Duodenal mucosa (tissue), 2 donors: Measurements from ENCODE around the gene PARP15.

Source experiments
- H3K27ac ChIP-seq: one replicate; pipeline ENCODE4 v1.7.0; 2013; ENCODE audit warnings: low read depth, low read length
- H3K27me3 ChIP-seq, 2 donors: one replicate each; pipeline ENCODE4 v1.7.0; 2013; ENCODE audit warnings: low read length in 2 of 2, control low read depth in 1 of 2; ENCODE audit not compliant: insufficient read depth in 2 of 2, control insufficient read depth in 1 of 2
- H3K36me3 ChIP-seq, 2 donors: one replicate each; pipeline ENCODE4 v1.7.0; 2013; ENCODE audit warnings: low read length in 2 of 2, control low read depth in 1 of 2; ENCODE audit not compliant: insufficient read depth in 2 of 2, control insufficient read depth in 1 of 2
- H3K4me1 ChIP-seq, 2 donors: one replicate each; pipeline ENCODE4 v1.7.0; 2013; ENCODE audit warnings: low read length in 2 of 2, control low read depth in 1 of 2; ENCODE audit not compliant: insufficient read depth in 2 of 2, control insufficient read depth in 1 of 2
- H3K4me3 ChIP-seq, 2 donors: one replicate each; pipeline ENCODE4 v1.7.0; 2013; ENCODE audit warnings: low read length in 2 of 2, low read depth in 1 of 2
- H3K9ac ChIP-seq, 2 donors: one replicate each; pipeline ENCODE4 v1.7.0; 2013; ENCODE audit warnings: low read length in 2 of 2, low read depth in 1 of 2
- H3K9me3 ChIP-seq, 2 donors: one replicate each; pipeline ENCODE4 v1.7.0; 2013; ENCODE audit warnings: low read length in 2 of 2, control low read depth in 1 of 2; ENCODE audit not compliant: control insufficient read depth in 1 of 2

The PARP15 gene

DNA sequence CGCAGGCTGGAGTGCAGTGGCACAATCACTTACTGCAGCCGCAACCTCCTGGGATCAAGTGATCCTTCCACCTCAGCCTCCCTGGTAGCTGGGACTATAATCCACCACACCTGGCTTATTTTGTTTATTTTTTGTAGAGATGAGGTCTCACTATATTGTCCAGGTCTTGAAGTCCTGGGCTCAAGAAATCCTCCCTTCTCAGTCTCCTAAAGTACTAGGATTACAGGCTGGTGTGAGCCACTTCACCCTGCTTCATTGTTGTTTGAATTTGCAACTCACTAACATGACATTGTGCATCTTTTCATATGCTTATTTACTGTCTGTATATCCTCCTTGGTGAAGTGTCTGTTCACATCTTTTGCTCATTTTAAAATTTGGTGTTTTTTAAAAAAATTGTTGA lies 10.1 kb downstream of the PARP15 start:
- H3K4me1 ChIP-seq, result no peaks in the 10 kb centered on the region
- H3K36me3 ChIP-seq, result no peaks in the 10 kb centered on the region
- H3K27me3 ChIP-seq, result no peaks in the 10 kb centered on the region
- H3K4me3 ChIP-seq, result no peak overlapping the region
- no peak overlapping the region for H3K9ac ChIP-seq
- no peak overlapping the region for H3K27ac ChIP-seq
- H3K9me3 ChIP-seq, result peaks cover 0 to 6% of the 10 kb centered on the region in 2 donors

DNA sequence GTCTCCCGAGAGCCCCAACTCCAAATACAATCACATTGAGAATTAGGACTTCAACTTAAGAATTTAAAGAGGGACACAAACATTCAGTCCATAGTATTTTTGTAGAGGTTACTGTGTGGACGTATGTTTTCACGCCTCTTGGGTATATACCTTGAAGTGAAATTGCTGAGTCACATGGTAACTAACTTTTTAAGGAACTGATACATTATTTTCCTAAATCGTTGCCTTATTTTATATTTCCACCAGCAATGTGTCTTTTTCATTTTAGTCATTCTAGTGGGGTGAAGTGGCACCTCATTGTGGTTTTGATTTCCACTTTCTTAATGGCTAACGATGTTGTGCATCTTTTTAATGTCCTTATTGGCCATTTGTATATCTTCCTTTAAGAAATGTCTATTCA lies 11.8 kb downstream of the PARP15 start:
- H3K9me3 ChIP-seq, result no peaks in the 10 kb centered on the region
- no peak overlapping the region for H3K9ac ChIP-seq
- no peak overlapping the region for H3K27ac ChIP-seq
- H3K27me3 ChIP-seq, result no peaks in the 10 kb centered on the region
- H3K4me3 ChIP-seq, result no peak overlapping the region
- H3K4me1 ChIP-seq, result no peaks in the 10 kb centered on the region
- no peaks in the 10 kb centered on the region for H3K36me3 ChIP-seq

DNA sequence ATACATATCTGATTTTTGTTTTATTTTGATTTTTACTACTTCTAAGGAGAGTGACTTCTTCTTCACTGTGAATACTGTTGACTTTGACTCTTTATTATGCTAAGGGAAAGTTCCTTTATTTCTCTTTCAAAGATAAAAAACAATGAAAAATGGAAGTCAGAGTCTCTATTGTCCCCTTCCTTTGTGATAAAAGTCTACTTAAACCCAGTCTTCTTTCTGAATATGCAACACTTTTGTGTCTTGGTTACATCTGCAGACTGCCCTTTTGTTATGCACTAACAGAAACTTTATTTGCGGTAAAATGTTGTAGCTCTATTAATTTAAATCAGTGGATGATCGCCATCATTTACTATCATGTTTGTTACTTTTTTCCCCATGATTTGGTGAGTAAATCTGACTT lies 13.2 kb downstream of the PARP15 start:
- Histone ChIP-seq H3K27me3 (no peaks in the 10 kb centered on the region), H3K4me3 (no peak overlapping the region), H3K36me3 (no peaks in the 10 kb centered on the region), H3K9me3 (no peaks in the 10 kb centered on the region), H3K9ac (no peak overlapping the region), H3K27ac (no peak overlapping the region), H3K4me1 (no peaks in the 10 kb centered on the region)

DNA sequence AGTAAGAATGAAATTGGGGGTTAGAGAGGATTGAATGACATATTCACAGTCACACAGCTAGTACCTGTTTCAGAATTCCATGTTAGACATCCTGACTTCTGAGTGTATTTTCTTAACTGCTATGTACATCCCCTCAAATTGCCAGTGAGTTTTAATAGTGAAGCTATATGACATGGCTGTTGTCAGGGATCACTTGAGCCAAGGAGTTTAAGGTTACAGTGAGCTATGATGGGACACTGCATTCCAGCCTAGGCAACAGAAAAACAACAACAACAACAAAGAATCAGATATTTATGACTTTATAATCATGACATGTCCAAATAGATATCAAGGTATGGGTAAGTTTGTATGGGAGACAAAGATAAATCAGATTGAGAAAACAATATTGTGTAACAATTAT lies 16.6 kb downstream of the PARP15 start:
- Histone ChIP-seq H3K4me1 (no peaks in the 10 kb centered on the region), H3K9me3 (no peaks in the 10 kb centered on the region), H3K36me3 (no peaks in the 10 kb centered on the region), H3K9ac (no peak overlapping the region), H3K4me3 (no peak overlapping the region), H3K27me3 (no peaks in the 10 kb centered on the region), H3K27ac (no peak overlapping the region)

DNA sequence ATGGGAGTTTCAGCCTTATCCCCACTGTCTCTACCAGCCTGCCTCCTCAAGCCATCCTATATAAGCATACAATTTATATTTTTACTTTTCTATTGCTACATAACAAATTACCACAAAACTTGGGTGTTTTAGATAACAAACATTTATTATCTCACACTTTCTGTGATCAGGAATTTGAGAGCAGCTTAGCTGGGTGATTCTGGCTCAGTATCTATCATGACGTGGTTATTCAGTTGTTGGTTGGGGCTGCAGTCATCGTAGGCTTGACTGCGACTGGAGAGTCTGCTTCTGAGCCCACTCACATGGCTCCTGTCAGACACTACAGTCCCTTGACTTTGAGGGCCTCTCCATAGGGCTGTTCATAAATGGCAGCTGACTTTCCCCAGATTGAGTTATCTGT lies 20.7 kb downstream of the PARP15 start:
- no peak overlapping the region for H3K4me3 ChIP-seq

DNA sequence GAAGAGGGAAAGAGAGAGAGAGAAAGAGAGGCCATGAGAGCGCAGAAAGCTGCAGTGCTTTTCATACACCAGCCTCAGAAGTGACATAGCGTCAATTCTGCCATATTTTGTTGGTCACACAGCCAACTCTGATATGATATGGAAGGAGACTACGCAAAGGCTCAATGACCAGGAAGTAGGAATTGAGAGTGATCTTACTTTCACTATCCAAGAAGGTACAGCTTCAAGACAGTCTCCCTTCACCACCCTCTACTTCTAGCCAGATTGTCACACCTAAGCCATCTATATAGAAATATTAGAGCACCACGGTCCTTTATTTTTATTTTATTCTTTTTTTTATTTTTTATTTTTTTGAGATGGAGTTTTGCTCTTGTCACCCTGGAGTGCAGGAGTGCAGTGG lies 21.1 kb downstream of the PARP15 start:
- Histone ChIP-seq H3K4me1 (no peaks in the 10 kb centered on the region), H3K27me3 (no peaks in the 10 kb centered on the region), H3K9ac (no peak overlapping the region), H3K4me3 (no peak overlapping the region), H3K36me3 (no peaks in the 10 kb centered on the region), H3K9me3 (no peaks in the 10 kb centered on the region), H3K27ac (no peak overlapping the region)

More for the DNA sequence above, 20.7 kb downstream of the PARP15 start:
- Histone ChIP-seq H3K9me3 (no peaks in the 10 kb centered on the region), H3K9ac (no peak overlapping the region), H3K4me1 (no peaks in the 10 kb centered on the region), H3K36me3 (no peaks in the 10 kb centered on the region), H3K27ac (no peak overlapping the region), H3K27me3 (no peaks in the 10 kb centered on the region)

DNA sequence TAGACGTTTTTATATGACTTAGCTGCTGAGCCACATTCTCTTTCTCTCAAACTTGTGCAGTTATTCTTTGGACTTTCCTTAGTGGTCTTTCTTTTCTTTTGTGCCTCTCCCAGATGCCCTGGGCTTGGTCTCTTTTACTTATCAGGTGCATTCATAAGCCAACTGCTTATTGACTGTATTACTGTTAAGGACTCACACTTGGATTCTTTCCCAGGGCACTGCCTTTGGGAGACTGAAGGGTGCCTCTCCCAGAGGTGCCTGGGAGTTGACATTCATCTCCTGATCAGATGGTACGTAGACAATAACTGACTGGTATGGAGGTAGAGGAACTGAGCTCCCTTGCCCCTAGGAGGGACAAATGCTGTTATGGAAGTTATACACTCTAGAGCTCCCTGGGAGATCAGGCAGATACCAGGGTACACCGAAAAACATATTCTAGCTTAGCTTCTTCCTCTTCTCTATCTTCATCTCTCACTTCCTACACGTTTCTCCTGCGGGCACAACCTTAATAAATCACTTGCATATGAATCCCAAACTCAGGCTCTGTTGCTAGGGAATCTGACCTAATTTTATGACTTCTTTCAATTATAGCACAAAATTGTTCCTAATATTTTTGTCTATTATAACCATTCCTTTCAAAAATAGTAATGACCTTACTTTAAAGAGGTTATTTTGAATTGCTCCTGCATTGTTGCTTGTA lies 24.7 kb downstream of the PARP15 start:
- Histone ChIP-seq H3K36me3 (no peaks in the 10 kb centered on the region), H3K27ac (no peak overlapping the region), H3K9ac (no peak overlapping the region), H3K4me3 (no peak overlapping the region), H3K4me1 (no peaks in the 10 kb centered on the region), H3K9me3 (no peaks in the 10 kb centered on the region), H3K27me3 (no peaks in the 10 kb centered on the region)

DNA sequence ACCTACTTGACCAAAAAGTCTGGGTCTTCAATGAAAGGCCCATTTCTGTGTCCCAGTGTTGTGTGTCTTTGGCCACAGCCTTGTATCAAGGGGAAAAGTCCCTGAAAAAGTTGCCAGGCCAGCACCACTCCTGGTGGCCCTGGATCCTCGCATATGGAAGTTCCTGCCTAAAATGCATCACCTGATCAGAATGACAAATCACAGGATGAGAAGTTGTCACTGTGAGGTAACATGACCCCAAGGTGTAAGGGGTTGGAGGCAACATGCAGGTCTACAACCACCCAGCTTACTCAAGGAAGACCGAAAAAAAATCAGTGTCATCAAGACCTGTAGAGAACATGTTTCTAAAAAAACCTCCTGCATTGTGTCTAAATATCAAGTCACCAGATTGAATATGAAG lies 25.6 kb downstream of the PARP15 start:
- Histone ChIP-seq H3K4me1 (no peaks in the 10 kb centered on the region), H3K27ac (no peak overlapping the region), H3K36me3 (no peaks in the 10 kb centered on the region), H3K9me3 (no peaks in the 10 kb centered on the region), H3K4me3 (no peak overlapping the region), H3K9ac (no peak overlapping the region), H3K27me3 (no peaks in the 10 kb centered on the region)

DNA sequence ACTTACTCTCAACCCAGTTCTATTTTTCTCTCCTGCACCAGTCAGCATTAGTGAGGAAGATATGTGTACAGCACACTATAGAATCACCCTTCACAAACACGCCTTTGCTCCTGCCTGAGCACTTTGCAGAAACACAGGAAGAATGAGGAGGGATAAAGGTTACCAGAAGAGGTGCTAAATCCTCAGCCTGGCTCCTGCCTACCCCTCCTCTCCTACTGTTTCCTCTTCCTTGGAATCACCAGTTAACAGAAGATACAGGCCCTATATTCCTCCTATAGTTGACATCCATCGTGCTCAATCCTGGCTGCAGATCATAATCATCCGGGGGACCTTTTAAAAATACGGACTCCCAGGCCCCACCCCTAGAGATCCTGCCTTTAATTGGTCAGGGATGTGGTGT lies 28.9 kb downstream of the PARP15 start:
- no peaks in the 10 kb centered on the region for H3K9me3 ChIP-seq

DNA sequence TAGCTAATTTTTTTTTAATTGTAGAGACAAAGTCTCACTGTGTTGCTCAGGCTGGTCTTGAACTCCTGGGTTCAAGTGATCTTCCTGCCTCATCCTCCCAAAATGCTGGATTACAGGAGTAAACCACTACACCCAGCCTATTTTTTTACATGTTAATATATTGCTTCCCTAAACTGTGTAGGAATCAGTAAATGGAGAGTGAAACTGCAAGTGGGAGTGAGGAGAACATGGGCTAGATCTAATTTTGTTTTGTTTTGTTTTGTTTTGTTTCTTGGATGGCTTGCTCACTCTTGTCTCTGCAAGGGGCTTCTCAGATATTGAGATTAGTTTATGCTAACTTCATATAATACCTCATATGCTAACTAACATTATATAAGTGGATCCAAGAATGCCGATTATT lies 31.5 kb downstream of the PARP15 start:
- no peak overlapping the region for H3K27ac ChIP-seq
- no peaks in the 10 kb centered on the region for H3K4me1 ChIP-seq
- no peaks in the 10 kb centered on the region for H3K36me3 ChIP-seq
- no peak overlapping the region for H3K9ac ChIP-seq
- no peaks in the 10 kb centered on the region for H3K9me3 ChIP-seq
- no peaks in the 10 kb centered on the region for H3K27me3 ChIP-seq
- H3K4me3 ChIP-seq, result no peak overlapping the region

More for the DNA sequence above, 28.9 kb downstream of the PARP15 start:
- H3K27me3 ChIP-seq, result no peaks in the 10 kb centered on the region
- H3K4me3 ChIP-seq, result no peak overlapping the region
- no peak overlapping the region for H3K27ac ChIP-seq
- H3K36me3 ChIP-seq, result no peaks in the 10 kb centered on the region
- H3K9ac ChIP-seq, result no peak overlapping the region
- no peaks in the 10 kb centered on the region for H3K4me1 ChIP-seq
